SKM-1 treated with dmso at 0.1 percent for 144 hours (cell line): Measurements from ENCODE around the gene RSPH3.

ENCODE experiments used
- DNase-seq: peaks from one replicate; lab custom pipeline; 2025; ENCODE audit not compliant: unreplicated experiment; lab: John Stamatoyannopoulos, UW

The RSPH3 gene

GRCh38 chr6:158938811-158939254 lies 61.2 kb downstream of the RSPH3 start:
- DNase-seq = no peak

DNA sequence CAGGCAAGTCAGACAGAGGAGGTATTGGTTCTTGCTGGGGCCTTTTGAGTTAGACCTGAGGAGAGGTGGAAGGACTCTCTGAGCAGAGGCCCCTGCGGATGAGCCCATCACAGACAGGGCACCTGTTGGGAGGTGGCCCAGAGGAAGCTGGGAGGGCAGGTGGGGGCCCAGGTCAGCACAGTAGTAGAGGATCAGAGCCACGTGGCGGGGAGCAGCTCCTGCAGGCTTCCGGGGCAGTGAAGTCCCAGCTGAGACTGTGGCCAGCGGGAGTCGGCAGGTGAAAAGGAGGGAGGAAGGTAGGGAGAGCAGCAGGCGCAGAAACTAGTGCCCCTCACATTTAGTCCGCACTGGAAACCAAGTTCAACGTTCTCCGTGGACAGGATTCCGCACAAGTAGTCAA lies 61.8 kb downstream of the RSPH3 start:
- no peak for DNase-seq

- DNase-seq = no peak
These were observed 65.8 kb downstream of the RSPH3 start for GRCh38 chr6:158934157-158934556.

- DNase-seq = no peak
These were observed 66.9 kb downstream of the RSPH3 start for GRCh38 chr6:158933079-158933595.

DNA sequence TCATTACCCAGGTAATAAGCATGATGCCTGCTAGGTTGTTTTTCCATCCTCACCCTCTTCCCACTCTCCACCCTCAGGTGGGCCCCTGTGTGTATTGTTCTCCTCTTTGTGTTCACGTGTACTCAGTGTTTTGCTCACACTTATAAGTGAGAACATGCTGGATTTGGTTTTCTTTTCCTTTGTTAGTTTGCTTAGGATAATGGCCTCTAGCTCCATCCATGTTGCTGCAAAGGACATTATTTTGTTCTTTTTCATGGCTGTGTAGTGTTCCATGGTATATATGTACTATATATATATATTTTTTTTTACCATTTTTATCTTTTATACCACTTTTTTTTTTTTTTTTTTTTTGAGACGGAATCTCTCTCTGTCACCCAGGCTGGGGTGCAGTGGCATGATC lies 71.9 kb downstream of the RSPH3 start:
- DNase-seq = no peak

- no peak for DNase-seq
These were observed 73.6 kb downstream of the RSPH3 start for GRCh38 chr6:158926414-158926813.

- no peak for DNase-seq
These were observed 75.2 kb downstream of the RSPH3 start for GRCh38 chr6:158924499-158925455.

GRCh38 chr6:158923805-158924498 lies 76.0 kb downstream of the RSPH3 start:
- DNase-seq = no peak
